ENCODE measurements around the gene ZCWPW1.

ZCWPW1 gene

DNA sequence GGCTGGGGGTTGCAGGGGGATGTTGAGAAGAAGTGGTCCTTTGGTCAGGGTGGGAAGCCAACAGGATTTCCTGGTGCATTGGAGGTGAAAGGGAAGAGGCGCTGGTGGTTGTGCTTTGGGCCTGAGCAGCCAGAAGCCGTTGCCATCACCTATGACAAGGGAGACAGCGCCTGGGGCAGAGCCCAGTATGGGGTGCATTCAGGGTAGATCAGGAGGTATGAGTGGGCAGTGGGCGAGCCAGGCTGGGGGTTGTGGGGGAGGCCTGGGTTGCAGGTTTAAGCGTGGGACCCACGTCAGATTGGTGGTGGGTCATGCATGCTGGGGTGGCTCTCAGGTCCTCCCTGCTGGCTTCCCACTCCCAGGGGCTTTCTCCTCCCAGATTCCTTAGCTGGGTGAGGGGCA is 76.8 kb downstream of the ZCWPW1 start:
- DNase-seq = no peak

All from effector CD8-positive, alpha-beta T cell (primary cell).